GM20000 (cell line): ENCODE results near the gene SCRN2.

ENCODE experiments used
- DNase-seq: peaks from one replicate; pipeline ENCODE4 v3.0.0; 2012; ENCODE audit warnings: low spot score
- TF ChIP-seq, protein P1 (sequence below): IDR thresholded peaks from 2 replicates; pipeline ENCODE4 v1.5.1; 2012; ENCODE audit warnings: mild to moderate bottlenecking, control low read depth; ENCODE audit errors: extremely low read depth, missing control alignments

Gene SCRN2

DNA sequence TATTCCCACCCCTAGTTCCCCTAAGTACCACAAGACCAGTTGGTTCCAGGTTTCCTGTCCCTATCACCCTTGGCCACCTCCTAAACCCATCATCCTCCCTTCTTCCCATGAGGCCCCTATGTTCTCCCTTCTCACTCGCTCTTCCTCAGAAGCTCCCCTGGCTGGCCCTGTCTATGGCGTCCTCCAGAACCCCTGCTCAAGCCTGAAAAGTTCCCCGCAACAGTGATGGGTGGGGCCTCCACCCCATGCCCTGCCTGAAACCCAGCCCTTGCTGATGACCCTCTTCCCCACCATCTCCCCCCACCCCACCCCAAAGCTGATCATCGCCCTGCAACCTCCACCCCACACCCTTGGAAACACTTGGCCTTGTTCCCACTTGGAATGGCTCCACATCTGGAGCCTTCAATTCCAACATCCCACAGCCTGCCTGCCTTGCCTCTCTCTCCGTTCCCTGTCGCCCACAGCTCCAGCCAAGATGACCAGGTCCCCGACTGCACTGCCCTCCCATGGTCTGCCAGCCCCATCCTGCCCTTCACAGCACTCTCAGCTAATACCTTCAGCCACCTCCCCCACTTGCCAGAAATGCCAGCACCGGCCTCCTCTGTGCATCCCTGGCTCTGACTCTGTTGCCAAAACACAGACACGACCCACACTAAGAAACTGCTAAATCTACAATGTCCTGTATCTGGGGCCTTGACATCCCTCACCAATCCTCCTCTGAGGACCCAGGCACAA, 30.0 kb downstream of the SCRN2 start:
- no peak for DNase-seq
- TF ChIP-seq, protein P1, sequence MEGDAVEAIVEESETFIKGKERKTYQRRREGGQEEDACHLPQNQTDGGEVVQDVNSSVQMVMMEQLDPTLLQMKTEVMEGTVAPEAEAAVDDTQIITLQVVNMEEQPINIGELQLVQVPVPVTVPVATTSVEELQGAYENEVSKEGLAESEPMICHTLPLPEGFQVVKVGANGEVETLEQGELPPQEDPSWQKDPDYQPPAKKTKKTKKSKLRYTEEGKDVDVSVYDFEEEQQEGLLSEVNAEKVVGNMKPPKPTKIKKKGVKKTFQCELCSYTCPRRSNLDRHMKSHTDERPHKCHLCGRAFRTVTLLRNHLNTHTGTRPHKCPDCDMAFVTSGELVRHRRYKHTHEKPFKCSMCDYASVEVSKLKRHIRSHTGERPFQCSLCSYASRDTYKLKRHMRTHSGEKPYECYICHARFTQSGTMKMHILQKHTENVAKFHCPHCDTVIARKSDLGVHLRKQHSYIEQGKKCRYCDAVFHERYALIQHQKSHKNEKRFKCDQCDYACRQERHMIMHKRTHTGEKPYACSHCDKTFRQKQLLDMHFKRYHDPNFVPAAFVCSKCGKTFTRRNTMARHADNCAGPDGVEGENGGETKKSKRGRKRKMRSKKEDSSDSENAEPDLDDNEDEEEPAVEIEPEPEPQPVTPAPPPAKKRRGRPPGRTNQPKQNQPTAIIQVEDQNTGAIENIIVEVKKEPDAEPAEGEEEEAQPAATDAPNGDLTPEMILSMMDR, result no peak

DNA sequence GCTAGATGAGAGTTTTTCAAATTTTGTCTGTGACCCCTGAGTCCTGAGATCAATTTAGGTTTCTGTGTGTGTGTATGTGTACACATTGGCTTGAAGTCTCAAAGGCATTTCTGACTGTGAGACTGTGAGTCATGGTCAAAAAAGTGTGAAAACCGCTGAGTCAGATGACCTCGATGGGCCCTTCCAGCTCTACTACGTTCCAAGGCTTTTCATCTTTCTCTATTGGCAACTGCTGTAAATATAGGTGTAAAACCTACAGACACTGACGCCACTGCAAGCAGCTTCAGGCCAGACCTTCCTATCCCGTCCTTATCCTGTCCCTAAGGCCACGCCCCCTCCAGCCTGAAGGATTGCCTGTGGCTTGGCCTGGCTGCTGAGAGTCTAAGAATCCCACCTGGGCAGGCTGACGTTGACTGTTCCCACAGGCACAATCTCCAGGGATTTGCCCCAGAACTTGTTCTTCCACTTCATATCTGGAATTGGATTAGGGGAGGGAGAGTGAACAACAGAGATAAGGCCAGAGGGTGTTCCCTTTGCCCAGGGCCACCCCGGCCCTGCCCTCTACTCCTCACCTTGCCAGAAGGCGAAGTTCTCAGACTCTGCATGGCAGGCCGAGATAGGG, 30.8 kb downstream of the SCRN2 start:
- DNase-seq, result no peak
- TF ChIP-seq, protein P1, result no peak

DNA sequence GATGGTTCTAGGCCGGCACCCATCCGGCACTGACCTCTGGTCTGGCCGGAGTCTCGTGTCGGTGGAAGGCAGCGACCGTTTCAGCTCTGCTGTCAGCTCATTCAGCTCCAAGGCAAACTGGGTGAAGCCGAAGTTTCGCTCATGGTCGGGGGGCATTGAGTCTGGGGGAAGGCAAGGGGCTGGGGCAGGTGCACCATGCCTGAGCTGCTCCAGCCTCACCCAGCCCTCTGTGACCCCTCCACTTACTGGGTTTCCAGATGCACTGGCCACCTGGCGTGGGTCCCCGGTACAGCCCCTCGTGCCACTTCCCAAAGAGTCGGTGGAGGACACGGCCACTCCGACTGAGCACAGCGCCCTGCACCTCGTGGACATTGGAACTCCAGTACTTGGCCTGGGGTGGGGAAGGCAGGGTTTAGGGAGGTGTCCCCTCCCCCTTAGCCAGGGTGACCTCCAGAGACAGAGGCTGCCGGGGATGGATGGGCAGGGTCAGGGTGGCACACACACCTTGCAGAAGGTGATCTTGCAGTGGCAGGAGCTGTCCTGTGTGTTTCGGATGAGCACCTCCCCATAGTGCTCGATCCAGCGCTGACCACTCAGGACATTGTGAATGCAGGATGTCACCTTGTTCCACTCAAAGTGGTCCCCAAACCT, 32.1 kb downstream of the SCRN2 start:
- no peak for DNase-seq

GRCh38 chr17:47808036-47808829, 32.8 kb downstream of the SCRN2 start:
- TF ChIP-seq, protein P1, result no peak
- DNase-seq, result no peak

More for the DNA sequence above, 32.1 kb downstream of the SCRN2 start:
- TF ChIP-seq, protein P1, result no peak

GRCh38 chr17:47807421-47807820, 33.7 kb downstream of the SCRN2 start:
- TF ChIP-seq, protein P1, result no peak
- DNase-seq, result no peak

DNA sequence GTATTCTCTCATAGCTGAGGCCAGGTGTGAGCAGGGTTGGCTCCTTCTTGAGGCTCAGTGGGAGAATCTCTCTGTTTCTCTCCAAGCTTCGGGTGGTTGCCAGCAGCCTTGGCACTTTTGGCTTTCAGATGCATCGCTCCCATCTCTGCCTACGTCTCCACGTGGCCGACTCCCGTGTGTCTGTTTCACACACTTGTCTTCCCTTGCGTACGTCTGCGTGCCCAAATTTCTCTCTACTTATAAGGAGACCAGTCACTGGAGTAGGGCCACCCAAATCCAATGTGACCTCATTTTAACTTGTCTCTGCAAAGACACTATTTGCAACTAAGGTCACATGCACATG, 34.2 kb downstream of the SCRN2 start:
- DNase-seq, result no peak
- TF ChIP-seq, protein P1, result no peak
